HepG2 (cell line): ENCODE data around the gene PPP2R2B. TPM values are rescaled to one million over a fixed set of nuclear protein-coding genes. Genes with fewer than 3 reads are reported as not detected.

Source experiments
- ATAC-seq: fragments of 200-7000 bp; cut with Tn5 transposase; 3 replicates; pipeline ENCODE4 v1.9.1; 2020; ENCODE audit warnings: mild to moderate bottlenecking, moderate library complexity
- BruUV-seq: library from RNA; stranded (reverse); fragments of 400-500 nt; replicated peaks from 2 replicates; lab custom pipeline; 2021; lab: Mats Ljungman, UMichigan
- CTCF ChIA-PET: fragments of 300-600 bp; formaldehyde crosslinking; extraction: SDS; loops from one replicate; lab custom pipeline; 2021; ENCODE audit warnings: low total read pairs, inconsistent platforms, low intra/inter-chr PET ratio; lab: Yijun Ruan, JAX
- POLR2A ChIA-PET: fragments of 350-600 bp; sonication (Branson Sonifier 250); formaldehyde crosslinking; loops from one replicate; lab custom pipeline; 2020; ENCODE audit warnings: antibody characterized with exemption, inconsistent platforms; lab: Yijun Ruan, JAX
- DNase-seq: peaks from one replicate; pipeline ENCODE4 v3.0.0-alpha.2; 2015; ENCODE audit warnings: low spot score
- FAIRE-seq: peaks from 3 replicates; lab custom pipeline; 2011; peaks lifted over from hg19 to GRCh38; lab: Jason Lieb, UNC
- H2AFZ ChIP-seq: one replicate; pipeline ENCODE4 v1.6.1; 2011; ENCODE audit warnings: low read length, inconsistent platforms
- H3K27ac ChIP-seq: fragments of 300-600 bp; 3 replicates; pipeline ENCODE4 v1.8.0; 2011; ENCODE audit warnings: mixed run types, mild to moderate bottlenecking, mixed read lengths, low read length, inconsistent platforms; ENCODE audit not compliant: insufficient read depth; ENCODE audit errors: extremely low read length
- H3K27me3 ChIP-seq, 2 experiments: fragments of 200-600 bp in 1 of 2; 2 replicates in 1 of 2; 3 replicates in 1 of 2; pipeline versions ENCODE4 v1.6.0 to v1.8.0; 2011; ENCODE audit warnings: low read length in 2 of 2, mild to moderate bottlenecking in 2 of 2, moderate library complexity in 2 of 2, inconsistent platforms in 1 of 2; ENCODE audit not compliant: insufficient read depth in 2 of 2, control insufficient read depth in 1 of 2
- H3K36me3 ChIP-seq, 2 experiments: fragments of 200-600 bp in 1 of 2; replicated peaks in 1 of 2; 2 replicates in 1 of 2; 3 replicates in 1 of 2; pipeline versions ENCODE4 v1.5.1 to v1.8.0; 2011; ENCODE audit warnings: low read length in 2 of 2, inconsistent platforms in 1 of 2; ENCODE audit not compliant: insufficient read depth in 2 of 2, control insufficient read depth in 1 of 2
- H3K4me1 ChIP-seq: 2 replicates; pipeline ENCODE4 v1.5.1; 2012; ENCODE audit warnings: low read length, inconsistent platforms; ENCODE audit not compliant: insufficient read depth
- H3K4me2 ChIP-seq: 2 replicates; pipeline ENCODE4 v1.6.0; 2011; ENCODE audit warnings: low read depth, low read length, inconsistent platforms
- H3K4me3 ChIP-seq, 3 experiments: fragments of 200-600 bp in 1 of 3; sonication (generic), shearing (Covaris generic) in 1 of 3; replicated peaks in 1 of 3; 2 replicates each; pipeline ENCODE4 v1.5.1; 2011 to 2016; ENCODE audit warnings: low read length in 3 of 3, inconsistent platforms in 2 of 3, low read depth in 2 of 3, mild to moderate bottlenecking in 2 of 3, control low read depth in 1 of 3, mixed read lengths in 1 of 3; ENCODE audit not compliant: insufficient read depth in 1 of 3
- H3K79me2 ChIP-seq: one replicate; pipeline ENCODE4 v1.6.1; 2011; ENCODE audit warnings: low read length, inconsistent platforms; ENCODE audit not compliant: insufficient read depth
- H3K9ac ChIP-seq: 2 replicates; pipeline ENCODE4 v1.6.0; 2011; ENCODE audit warnings: mild to moderate bottlenecking, low read depth, low read length, inconsistent platforms; ENCODE audit not compliant: insufficient read depth
- H3K9me3 ChIP-seq: 2 replicates; pipeline ENCODE4 v1.5.1; 2012; ENCODE audit warnings: mild to moderate bottlenecking, low read length
- H4K20me1 ChIP-seq: 2 replicates; pipeline ENCODE4 v1.6.0; 2011; ENCODE audit warnings: inconsistent platforms, mild to moderate bottlenecking, low read length, moderate library complexity; ENCODE audit not compliant: insufficient read depth
- NR2C2 ChIP-seq: sonication (generic); formaldehyde crosslinking; IDR thresholded peaks from 2 replicates; pipeline ENCODE4 v1.4.0; 2020; ENCODE audit warnings: missing genetic modification reagents, mild to moderate bottlenecking, moderate library complexity, borderline replicate concordance
- ZHX1 ChIP-seq: sonication (generic); formaldehyde crosslinking; IDR thresholded peaks from 2 replicates; pipeline ENCODE4 v1.8.1; 2022; ENCODE audit warnings: low read depth, mild to moderate bottlenecking, missing genetic modification reagents
- ZNF407 ChIP-seq: sonication (generic); formaldehyde crosslinking; IDR thresholded peaks from one replicate; pipeline ENCODE4 v1.5.1; 2020; ENCODE audit warnings: mild to moderate bottlenecking, missing genetic modification reagents; ENCODE audit errors: not compliant biosample characterization
- ZNF646 ChIP-seq: sonication (generic); formaldehyde crosslinking; IDR thresholded peaks from 2 replicates; pipeline ENCODE4 v1.9.0; 2021; ENCODE audit warnings: mild to moderate bottlenecking, missing genetic modification reagents
- ZNF792 ChIP-seq: IDR thresholded peaks from 2 replicates; pipeline ENCODE4 v1.6.1; 2016
- WGBS: methylation state at CpG from one replicate; pipeline ENCODE4 v1.1.6; 2017; ENCODE audit warnings: low lambda C conversion rate; 5-methylcytosine and 5-hydroxymethylcytosine counted together
- in situ Hi-C: cut with HindIII; loops from 2 replicates; pipeline ENCODE4 v1.10.0; 2017; ENCODE audit warnings: low pct_unique_long_range_greater_than_20kb; ENCODE audit not compliant: extremely low pct_ligation_motif_present
- intact Hi-C: fragments of 100-400 bp; cut with micrococcal nuclease; formaldehyde crosslinking; loops from one replicate; pipeline ENCODE4 v1.10.0; 2022; ENCODE audit not compliant: unreplicated experiment
- polyA plus RNA-seq, 8 experiments: library from polyadenylated mRNA; depleted of rRNA in 3 of 8; stranded (reverse) in 7 of 8; unstranded in 1 of 8; fragments of >200 nt; fragmentation: Illumina TruSeq in 4 of 8; extraction: Trizol in 4 of 8; gene quantifications; 2 replicates each; pipeline versions ENCODE4 v1.2.1 to v1.2.3, GENCODE V29; 2011 to 2016; ENCODE audit warnings: low read depth in 4 of 8, missing spikeins in 1 of 8, mixed read lengths in 1 of 8; ENCODE audit not compliant: insufficient read depth in 1 of 8
- total RNA-seq, 5 experiments: library from RNA; depleted of rRNA; stranded (reverse); fragments of >200 nt; fragmentation: Illumina TruSeq; extraction: Trizol; gene quantifications; 2 replicates each; pipeline ENCODE4 v1.2.3, GENCODE V29; 2016; ENCODE audit warnings: low read depth in 1 of 5

PPP2R2B gene
- total and polyA plus RNA-seq, 2 of the 13 experiments (the other 11 are each of a cell fraction or from before 2014, with no cell fraction given) = not detected

- H3K27ac ChIP-seq = no peak overlapping the region
- no peak overlapping the region for H3K9ac ChIP-seq
- H3K4me3 ChIP-seq = no peak overlapping the region
- ATAC-seq (no peak), DNase-seq (no peak), FAIRE-seq (no peak)
- no TSS peak for BruUV-seq
- ChIA-PET CTCF (no interaction called here), POLR2A (no interaction called here)
- no peak overlapping the region for H3K4me2 ChIP-seq
- 4% methylated on average over 6 of the region's 6 CpGs for WGBS
- no peaks in the 10 kb centered on the region for H3K9me3 ChIP-seq
- H3K36me3 ChIP-seq = no peaks in the 10 kb centered on the region
- intact Hi-C loops = no loop called here
- H3K79me2 ChIP-seq = no peaks in the 10 kb centered on the region
- no peak overlapping the region for H2AFZ ChIP-seq
- no peaks in the 10 kb centered on the region for H4K20me1 ChIP-seq
- H3K4me1 ChIP-seq = no peaks in the 10 kb centered on the region
- peaks cover 0 to 1% of the 10 kb centered on the region in 2 experiments; a peak in 1 of 5 replicates for H3K27me3 ChIP-seq
- in situ Hi-C loops = no loop called here
- TF ChIP-seq ZHX1 (no peak), ZNF792 (no peak), ZNF407 (CRISPR knock-in tag) (no peak), ZNF646 (CRISPR knock-in tag) (no peak), NR2C2 (CRISPR knock-in tag) (no peak)
Measured at GRCh38 chr5:146699664-146700418, 178.7 kb downstream of the PPP2R2B start.
